Measurements from ENCODE around the gene C1orf105. TPM values are rescaled to one million over a fixed set of nuclear protein-coding genes. Genes with fewer than 3 reads are reported as not detected.

C1orf105 gene
- total RNA-seq, 4 donors from 2014 or later, result 0.89 to 1.5 (median 1.5) TPM; not detected in 1

DNA sequence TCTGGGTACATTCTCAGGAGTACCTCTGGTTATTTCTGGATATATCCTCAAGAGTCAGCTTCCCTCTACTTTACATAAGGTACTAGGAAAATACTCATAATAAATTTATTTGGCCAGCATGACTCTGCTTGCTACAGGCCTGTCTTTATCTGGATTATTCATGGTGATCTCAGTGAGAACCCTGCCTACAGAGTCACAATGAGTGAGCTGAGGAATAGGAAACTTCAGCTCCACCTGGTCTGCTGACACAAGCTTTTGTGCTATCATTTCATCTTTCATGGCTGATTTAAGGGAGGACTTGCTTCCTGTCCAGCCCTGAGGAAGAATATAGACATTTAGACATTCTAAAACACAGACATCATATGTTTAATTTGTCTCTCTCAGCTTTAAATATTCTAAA, 93.0 kb downstream of the C1orf105 start:
- H3K4me1 ChIP-seq, result no peaks in the 10 kb centered on the region
- H3K27ac ChIP-seq, result no peak overlapping the region
- no peaks in the 10 kb centered on the region for H3K9me3 ChIP-seq
- H3K27me3 ChIP-seq, result no peaks in the 10 kb centered on the region
- TF ChIP-seq, protein P1, sequence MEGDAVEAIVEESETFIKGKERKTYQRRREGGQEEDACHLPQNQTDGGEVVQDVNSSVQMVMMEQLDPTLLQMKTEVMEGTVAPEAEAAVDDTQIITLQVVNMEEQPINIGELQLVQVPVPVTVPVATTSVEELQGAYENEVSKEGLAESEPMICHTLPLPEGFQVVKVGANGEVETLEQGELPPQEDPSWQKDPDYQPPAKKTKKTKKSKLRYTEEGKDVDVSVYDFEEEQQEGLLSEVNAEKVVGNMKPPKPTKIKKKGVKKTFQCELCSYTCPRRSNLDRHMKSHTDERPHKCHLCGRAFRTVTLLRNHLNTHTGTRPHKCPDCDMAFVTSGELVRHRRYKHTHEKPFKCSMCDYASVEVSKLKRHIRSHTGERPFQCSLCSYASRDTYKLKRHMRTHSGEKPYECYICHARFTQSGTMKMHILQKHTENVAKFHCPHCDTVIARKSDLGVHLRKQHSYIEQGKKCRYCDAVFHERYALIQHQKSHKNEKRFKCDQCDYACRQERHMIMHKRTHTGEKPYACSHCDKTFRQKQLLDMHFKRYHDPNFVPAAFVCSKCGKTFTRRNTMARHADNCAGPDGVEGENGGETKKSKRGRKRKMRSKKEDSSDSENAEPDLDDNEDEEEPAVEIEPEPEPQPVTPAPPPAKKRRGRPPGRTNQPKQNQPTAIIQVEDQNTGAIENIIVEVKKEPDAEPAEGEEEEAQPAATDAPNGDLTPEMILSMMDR (IDR thresholded peaks at IDR 0.05), result no peak
- TF ChIP-seq EP300 (IDR thresholded peaks at IDR 0.05), result no peak
- no peak for TF ChIP-seq POLR2AphosphoS5 (IDR thresholded peaks at IDR 0.05)
- TF ChIP-seq POLR2A (IDR thresholded peaks at IDR 0.05), result no peak
- no peak overlapping the region for H3K4me3 ChIP-seq
- no peak for DNase-seq (ENCODE audit: low spot score in 2 of 2)
- H3K36me3 ChIP-seq, result no peaks in the 10 kb centered on the region

DNA sequence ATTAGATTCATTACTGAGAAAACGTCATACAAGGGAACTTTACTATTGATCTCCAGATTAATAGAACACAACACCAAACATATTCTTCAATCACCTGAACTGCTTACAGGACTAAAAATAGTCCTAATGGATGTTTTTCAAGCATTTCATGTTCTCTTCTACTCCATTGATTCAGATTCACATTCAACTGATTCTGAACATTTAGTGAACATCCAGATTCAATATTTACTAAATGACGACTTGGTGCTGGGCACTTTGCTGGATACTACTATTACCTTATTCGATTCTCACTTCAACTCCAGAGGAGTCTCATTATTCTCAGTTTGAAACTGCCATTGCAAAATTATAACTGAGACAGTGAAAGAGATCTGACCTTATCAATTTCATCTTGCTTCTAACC, 93.6 kb downstream of the C1orf105 start:
- H3K9me3 ChIP-seq, result no peaks in the 10 kb centered on the region
- TF ChIP-seq POLR2AphosphoS5 (IDR thresholded peaks at IDR 0.05) (no peak), EP300 (IDR thresholded peaks at IDR 0.05) (no peak), POLR2A (IDR thresholded peaks at IDR 0.05) (no peak)
- TF ChIP-seq, protein P1 (IDR thresholded peaks at IDR 0.05), result no peak
- 77% methylated on average over 3 of the region's 3 CpGs for WGBS
- H3K4me3 ChIP-seq, result no peak overlapping the region
- H3K4me1 ChIP-seq, result no peaks in the 10 kb centered on the region
- no peak overlapping the region for H3K27ac ChIP-seq
- no peaks in the 10 kb centered on the region for H3K27me3 ChIP-seq
- no peaks in the 10 kb centered on the region for H3K36me3 ChIP-seq
- DNase-seq (ENCODE audit: low spot score in 2 of 2), result no peak

DNA sequence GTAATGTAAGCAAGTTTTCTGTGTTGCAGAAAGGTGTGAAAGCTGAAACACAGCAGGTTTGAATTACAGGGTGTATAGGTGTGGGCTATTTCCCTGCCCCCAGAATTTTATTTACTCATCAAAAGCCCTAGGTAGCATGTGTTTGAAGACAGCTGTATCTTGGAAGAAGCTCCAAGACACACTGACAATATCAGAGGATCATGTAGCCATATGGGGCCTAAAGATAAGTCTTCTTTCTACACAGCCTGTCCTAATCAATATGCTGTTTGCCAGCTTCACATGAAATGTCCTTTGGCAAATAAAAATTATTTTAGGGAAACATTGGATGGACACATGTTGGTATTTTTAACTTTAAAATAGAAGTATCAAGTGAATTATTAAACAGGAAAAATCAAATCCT, 95.0 kb downstream of the C1orf105 start:
- Histone ChIP-seq H3K27me3 (no peaks in the 10 kb centered on the region), H3K36me3 (no peaks in the 10 kb centered on the region), H3K27ac (no peak overlapping the region), H3K4me3 (no peak overlapping the region), H3K4me1 (no peaks in the 10 kb centered on the region), H3K9me3 (no peaks in the 10 kb centered on the region)
- no peak for DNase-seq (ENCODE audit: low spot score in 2 of 2)
- TF ChIP-seq, protein P1 (IDR thresholded peaks at IDR 0.05), result no peak
- TF ChIP-seq POLR2AphosphoS5 (IDR thresholded peaks at IDR 0.05) (no peak), EP300 (IDR thresholded peaks at IDR 0.05) (no peak), POLR2A (IDR thresholded peaks at IDR 0.05) (no peak)

DNA sequence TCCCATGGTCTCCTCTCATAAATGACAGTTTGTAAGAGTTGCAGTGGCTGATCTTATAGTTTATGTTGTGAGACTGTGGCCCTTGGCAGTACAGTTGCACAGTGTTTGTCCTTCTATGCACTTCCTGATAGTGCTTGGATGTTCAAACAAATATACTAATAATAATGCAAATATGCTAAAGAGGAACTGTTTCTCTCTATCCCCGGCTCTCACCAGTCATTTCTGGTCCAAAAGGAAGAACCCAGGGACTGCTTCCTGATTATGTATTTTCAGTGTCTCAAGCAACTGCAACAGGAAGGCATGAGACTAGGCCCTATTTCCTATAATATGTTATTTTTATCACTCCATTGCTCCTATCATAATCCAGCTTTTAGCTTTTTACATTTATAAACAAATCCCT, 95.4 kb downstream of the C1orf105 start:
- H3K36me3 ChIP-seq, result no peaks in the 10 kb centered on the region
- no peak for DNase-seq (ENCODE audit: low spot score in 2 of 2)
- TF ChIP-seq, protein P1 (IDR thresholded peaks at IDR 0.05), result no peak
- TF ChIP-seq EP300 (IDR thresholded peaks at IDR 0.05), result no peak
- no peak for TF ChIP-seq POLR2AphosphoS5 (IDR thresholded peaks at IDR 0.05)
- TF ChIP-seq POLR2A (IDR thresholded peaks at IDR 0.05), result no peak
- no peak overlapping the region for H3K27ac ChIP-seq
- no peaks in the 10 kb centered on the region for H3K27me3 ChIP-seq
- no peak overlapping the region for H3K4me3 ChIP-seq
- H3K9me3 ChIP-seq, result no peaks in the 10 kb centered on the region
- H3K4me1 ChIP-seq, result no peaks in the 10 kb centered on the region
- WGBS, result 81% methylated on average over 1 of the region's 1 CpG

DNA sequence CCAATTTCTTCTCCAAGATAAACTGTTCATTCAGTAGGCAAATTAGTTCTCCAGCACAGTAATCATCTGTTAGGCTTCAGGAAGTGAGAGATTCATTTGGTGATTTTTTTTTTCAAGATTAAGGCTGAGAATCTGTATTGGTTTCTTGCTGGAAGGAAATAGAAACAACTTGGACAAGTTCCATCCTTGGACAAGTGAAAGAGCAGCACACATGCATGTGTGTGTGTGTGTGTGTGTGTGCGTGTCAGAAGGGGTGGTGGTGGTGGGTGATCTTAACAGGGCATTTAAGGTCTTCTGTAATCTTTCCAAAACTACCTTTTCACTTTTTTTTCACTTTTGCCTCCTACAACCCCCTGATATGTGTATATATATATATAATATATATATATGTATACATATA, 96.6 kb downstream of the C1orf105 start:
- Histone ChIP-seq H3K27me3 (no peaks in the 10 kb centered on the region), H3K27ac (no peak overlapping the region), H3K36me3 (no peaks in the 10 kb centered on the region), H3K9me3 (no peaks in the 10 kb centered on the region), H3K4me1 (no peaks in the 10 kb centered on the region), H3K4me3 (no peak overlapping the region)
- WGBS, result 58% methylated on average over 1 of the region's 1 CpG
- no peak for DNase-seq (ENCODE audit: low spot score in 2 of 2)
- TF ChIP-seq POLR2A (IDR thresholded peaks at IDR 0.05), result no peak
- no peak for TF ChIP-seq POLR2AphosphoS5 (IDR thresholded peaks at IDR 0.05)
- TF ChIP-seq, protein P1 (IDR thresholded peaks at IDR 0.05), result no peak
- TF ChIP-seq EP300 (IDR thresholded peaks at IDR 0.05), result no peak

All from suprapubic skin (tissue), 4 donors.